ENCODE measurements around the gene PPP2R5C.
A peak's percentile ranks its signal among the peaks of the same experiment; 100 is the strongest.
"Not testable (repeated sequence)": the region's sequence is repeated elsewhere in the genome, so short reads cannot be mapped to it uniquely, and the experiment has no call there.

PPP2R5C gene

GRCh38 chr14:101737414-101738339 lies 23.8 kb upstream of the PPP2R5C start:
- H3K36me3 Mint-ChIP-seq (ENCODE audit: low read depth), result peaks cover 16% of the 10 kb centered on the region
- no peak overlapping the region for H3K27ac Mint-ChIP-seq
- H3K4me1 Mint-ChIP-seq, result peaks cover 25% of the 10 kb centered on the region
- H3K27me3 Mint-ChIP-seq (ENCODE audit: low read depth, poor library complexity), result no peaks in the 10 kb centered on the region
- H3K9me3 Mint-ChIP-seq, result peaks cover 42% of the 10 kb centered on the region
- H3K4me3 Mint-ChIP-seq, result no peak overlapping the region
- DNase-seq, result no peak
- no peak for TF ChIP-seq CTCF (IDR thresholded peaks at IDR 0.05)

- Mint-ChIP-seq H3K36me3 (ENCODE audit: low read depth) (peaks cover 16% of the 10 kb centered on the region), H3K9me3 (peaks cover 53% of the 10 kb centered on the region), H3K4me3 (no peak overlapping the region), H3K27me3 (ENCODE audit: low read depth, poor library complexity) (no peaks in the 10 kb centered on the region), H3K27ac (no peak overlapping the region), H3K4me1 (peaks cover 23% of the 10 kb centered on the region)
- no peak for TF ChIP-seq CTCF (IDR thresholded peaks at IDR 0.05)
- DNase-seq, result no peak
These were observed 22.7 kb upstream of the PPP2R5C start for GRCh38 chr14:101738703-101739320.

DNA sequence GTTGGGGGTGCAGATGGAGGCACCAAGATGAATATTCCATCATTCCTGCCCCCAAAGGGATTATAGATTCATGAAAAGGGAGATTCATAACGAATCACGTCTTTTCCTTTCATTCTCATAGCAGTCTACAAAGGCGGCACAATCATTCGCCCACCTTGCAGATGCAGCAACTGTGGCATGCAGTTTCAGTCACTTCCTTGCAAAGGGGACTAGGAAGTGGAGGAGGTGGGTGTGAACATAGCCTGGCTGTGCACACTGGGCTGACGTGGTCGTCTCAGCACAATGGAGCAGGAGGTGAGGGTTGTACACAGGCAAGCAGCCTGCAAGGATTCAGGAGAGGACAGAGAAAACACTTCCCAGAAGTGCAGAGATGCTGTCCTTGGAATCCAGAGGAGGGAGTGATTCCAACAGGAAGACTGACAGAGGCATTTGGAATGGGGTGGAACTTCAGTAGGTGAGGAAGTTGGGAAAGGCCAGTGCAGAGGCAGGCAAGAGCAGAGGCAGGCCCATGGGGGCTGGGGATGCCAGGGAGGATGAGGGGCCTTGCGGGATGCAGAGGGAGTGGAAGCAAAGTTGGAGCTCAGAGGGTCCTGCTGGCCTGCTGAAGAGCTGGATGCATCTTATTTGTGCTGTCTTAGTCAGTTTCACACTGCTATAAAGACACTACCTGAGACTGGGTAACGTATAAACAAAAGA lies 21.9 kb upstream of the PPP2R5C start:
- Mint-ChIP-seq H3K4me1 (peaks cover 15% of the 10 kb centered on the region), H3K4me3 (no peak overlapping the region), H3K27me3 (ENCODE audit: low read depth, poor library complexity) (peaks cover 2% of the 10 kb centered on the region), H3K9me3 (peaks cover 55% of the 10 kb centered on the region), H3K27ac (peak overlapping the region; percentile 17), H3K36me3 (ENCODE audit: low read depth) (peaks cover 16% of the 10 kb centered on the region)
- DNase-seq, result no peak
- no peak for TF ChIP-seq CTCF (IDR thresholded peaks at IDR 0.05)

DNA sequence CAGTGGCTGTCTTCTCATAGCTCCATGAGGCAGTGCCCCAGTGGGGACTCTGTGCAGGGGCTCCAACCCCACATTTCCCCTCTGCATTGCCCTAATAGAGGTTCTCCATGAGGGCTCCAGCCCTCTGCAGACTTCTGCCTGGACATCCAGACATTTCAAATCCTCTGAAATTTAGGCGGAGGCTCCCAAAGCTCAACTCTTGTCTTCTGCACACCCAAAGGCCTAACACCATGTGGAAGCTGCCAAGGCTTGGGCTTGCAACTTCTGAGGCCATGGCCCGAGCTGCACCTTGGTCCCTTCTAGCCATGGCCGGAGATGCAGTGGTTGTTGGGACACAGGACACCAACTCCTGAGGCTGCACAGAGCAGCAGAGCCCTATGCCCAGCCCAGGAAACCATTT lies 20.5 kb upstream of the PPP2R5C start:
- no peak overlapping the region for H3K4me3 Mint-ChIP-seq
- H3K27ac Mint-ChIP-seq, result no peak overlapping the region
- H3K27me3 Mint-ChIP-seq (ENCODE audit: low read depth, poor library complexity), result peaks cover 7% of the 10 kb centered on the region
- peaks cover 6% of the 10 kb centered on the region for H3K4me1 Mint-ChIP-seq
- TF ChIP-seq CTCF (IDR thresholded peaks at IDR 0.05), result no peak
- H3K9me3 Mint-ChIP-seq, result peaks cover 62% of the 10 kb centered on the region
- H3K36me3 Mint-ChIP-seq (ENCODE audit: low read depth), result peaks cover 18% of the 10 kb centered on the region
- no peak for DNase-seq

DNA sequence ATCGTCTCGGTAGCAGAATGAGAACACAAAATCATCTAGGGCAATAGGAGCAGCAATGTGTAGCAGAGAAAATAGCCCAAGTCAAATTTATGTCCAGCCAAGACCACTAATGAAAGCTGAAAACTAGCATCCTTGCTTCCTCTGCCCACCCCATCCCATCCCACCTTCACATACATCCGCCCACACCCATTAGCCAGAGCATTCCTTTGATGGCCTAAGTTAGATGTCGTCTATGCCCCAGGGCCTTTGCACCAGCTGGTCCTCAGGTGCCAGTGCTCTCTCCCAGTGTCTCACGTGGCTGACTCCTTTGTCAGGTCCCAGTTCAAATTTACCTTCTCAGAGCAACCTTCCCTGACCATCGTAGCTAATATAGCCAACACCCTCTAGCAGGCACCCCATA lies 17.8 kb upstream of the PPP2R5C start:
- Mint-ChIP-seq H3K27ac (no peak overlapping the region), H3K4me1 (no peaks in the 10 kb centered on the region), H3K4me3 (no peak overlapping the region), H3K36me3 (ENCODE audit: low read depth) (peaks cover 22% of the 10 kb centered on the region), H3K27me3 (ENCODE audit: low read depth, poor library complexity) (peaks cover 16% of the 10 kb centered on the region), H3K9me3 (peaks cover 75% of the 10 kb centered on the region)
- no peak for DNase-seq
- no peak for TF ChIP-seq CTCF (IDR thresholded peaks at IDR 0.05)

- H3K36me3 Mint-ChIP-seq (ENCODE audit: low read depth), result peaks cover 22% of the 10 kb centered on the region
- DNase-seq, H3K4me1 Mint-ChIP-seq, H3K27ac Mint-ChIP-seq, H3K4me3 Mint-ChIP-seq: not testable (repeated sequence)
- H3K9me3 Mint-ChIP-seq, result peaks cover 73% of the 10 kb centered on the region
- H3K27me3 Mint-ChIP-seq (ENCODE audit: low read depth, poor library complexity), result peaks cover 23% of the 10 kb centered on the region
These were observed 17.1 kb upstream of the PPP2R5C start for GRCh38 chr14:101744382-101744781.

- peaks cover 42% of the 10 kb centered on the region for H3K27me3 Mint-ChIP-seq (ENCODE audit: low read depth, poor library complexity)
- peaks cover 66% of the 10 kb centered on the region for H3K9me3 Mint-ChIP-seq
These were observed 11.8 kb upstream of the PPP2R5C start for GRCh38 chr14:101749756-101750155.

More at GRCh38 chr14:101749756-101750155, 11.8 kb upstream of the PPP2R5C start:
- not testable (repeated sequence) for H3K27ac Mint-ChIP-seq; H3K4me1 Mint-ChIP-seq; DNase-seq; H3K4me3 Mint-ChIP-seq; H3K36me3 Mint-ChIP-seq (ENCODE audit: low read depth)
